Hair follicle dermal papilla cell (primary cell): ENCODE results near the gene JOSD2. TPM values are rescaled to one million over a fixed set of nuclear protein-coding genes. Genes with fewer than 3 reads are reported as not detected.

Source experiments
- total RNA-seq: library from RNA; depleted of rRNA; stranded (reverse); fragments of >200 nt; gene quantifications from 2 replicates; pipeline ENCODE4 v1.2.3, GENCODE V29; 2012

The JOSD2 gene, protein sequence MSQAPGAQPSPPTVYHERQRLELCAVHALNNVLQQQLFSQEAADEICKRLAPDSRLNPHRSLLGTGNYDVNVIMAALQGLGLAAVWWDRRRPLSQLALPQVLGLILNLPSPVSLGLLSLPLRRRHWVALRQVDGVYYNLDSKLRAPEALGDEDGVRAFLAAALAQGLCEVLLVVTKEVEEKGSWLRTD
- 27.3 and 27.6 TPM in 2 replicates for total RNA-seq

DNA sequence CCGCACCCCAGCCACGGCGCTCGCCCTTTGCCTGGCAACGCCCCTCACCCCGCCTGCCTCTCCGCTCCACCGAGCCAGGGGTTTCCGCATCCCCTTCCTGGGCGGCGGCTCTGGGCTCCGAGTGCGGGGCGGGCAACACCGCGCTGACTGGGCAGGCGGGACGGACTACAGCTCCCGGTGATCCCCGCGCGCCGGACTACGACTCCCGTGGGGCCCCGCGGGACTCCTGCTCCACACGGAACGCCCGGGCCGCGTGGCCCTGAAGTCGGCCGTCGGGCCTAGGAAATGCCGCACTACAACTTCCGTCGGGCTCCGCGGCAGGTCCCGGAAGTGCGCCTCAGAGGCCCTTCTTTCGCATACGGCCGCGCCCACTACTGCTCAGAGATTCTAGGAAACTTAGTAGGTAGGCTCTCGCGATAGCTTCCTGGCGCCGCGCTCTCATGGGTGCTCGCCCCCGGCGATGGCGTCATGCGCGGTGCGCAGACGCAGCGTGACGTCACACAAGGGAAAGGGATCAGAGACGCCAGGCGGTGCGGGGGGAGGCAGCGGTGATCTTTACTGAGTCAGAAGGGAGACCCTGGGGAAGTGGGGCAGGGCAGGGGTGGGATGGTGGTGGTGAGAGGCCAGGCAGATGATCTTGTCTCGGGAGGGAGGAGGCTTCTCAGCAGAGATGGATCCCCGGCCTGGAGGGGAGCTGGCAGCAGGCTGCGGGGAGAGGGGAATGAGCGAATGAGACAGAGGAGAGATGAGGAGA, at the start of gene JOSD2:
Gene JOSD2, minus strand, starts transcription at position 123 of the 754 bp plus-strand sequence. CDS start 760 bp downstream, outside the sequence.

DNA sequence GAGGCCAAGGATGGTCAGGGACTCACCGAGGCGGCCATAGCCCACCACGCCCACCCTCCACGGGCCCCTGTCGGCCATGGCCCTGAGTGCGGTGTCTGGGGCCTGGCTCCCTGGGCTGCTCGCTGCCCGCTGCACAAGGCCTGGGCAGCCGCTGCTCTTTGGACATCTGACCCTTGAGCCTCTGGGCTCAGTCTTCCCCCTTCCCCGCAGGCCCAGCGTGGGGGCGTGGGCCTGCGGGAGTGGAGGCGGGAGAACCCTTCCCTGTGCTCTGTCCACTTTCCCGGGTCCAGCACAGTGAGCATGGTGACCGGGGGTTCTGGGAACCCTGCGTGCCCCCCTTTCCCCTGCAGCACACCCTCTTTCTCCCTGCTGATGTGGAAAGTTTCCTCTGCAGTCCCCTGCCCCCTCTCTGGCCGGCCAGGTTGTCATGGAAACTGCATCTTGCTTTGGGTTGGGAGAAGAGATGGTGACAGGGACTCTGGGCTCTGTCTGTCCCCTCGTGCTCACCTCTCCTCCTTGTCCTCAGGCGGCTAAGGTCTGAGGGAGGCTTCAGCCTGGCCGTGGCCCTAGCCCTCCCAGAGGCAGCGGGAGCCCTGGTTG, 2.9 kb upstream of the JOSD2 start, which contains the start of gene ASPDH:
Gene ASPDH, minus strand, starts transcription at position 168 of the 600 bp plus-strand sequence. Its CDS starts 90 bp downstream, at position 78.

DNA sequence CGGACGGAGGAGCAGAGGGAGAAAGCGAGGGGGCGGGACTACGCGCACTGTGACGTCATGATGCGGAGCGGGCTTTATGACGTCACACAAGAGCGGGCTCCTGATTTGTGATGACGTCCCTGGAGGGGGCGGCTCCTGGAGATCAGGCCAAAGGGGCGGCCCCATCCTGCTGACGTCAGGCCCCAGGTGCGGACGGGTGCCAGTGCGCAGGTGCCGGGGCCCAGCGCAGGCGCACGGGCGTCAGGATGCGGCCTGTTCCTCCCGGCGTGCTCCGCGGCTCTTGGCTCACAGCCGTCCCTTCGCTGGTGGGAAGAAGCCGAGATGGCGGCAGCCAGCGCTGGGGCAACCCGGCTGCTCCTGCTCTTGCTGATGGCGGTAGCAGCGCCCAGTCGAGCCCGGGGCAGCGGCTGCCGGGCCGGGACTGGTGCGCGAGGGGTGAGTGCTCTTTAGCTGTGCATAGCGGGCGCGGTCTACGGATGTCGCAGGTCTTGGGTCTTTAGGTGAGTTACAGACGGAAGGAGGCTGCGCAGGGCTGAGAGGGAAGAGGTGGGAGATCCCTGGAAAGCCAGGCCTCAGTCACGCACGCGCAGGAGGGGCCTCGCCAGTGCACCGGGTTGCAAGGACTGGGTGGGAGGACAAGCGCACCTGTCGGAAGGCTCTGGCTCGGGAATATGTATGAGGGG, 34.6 kb downstream of the JOSD2 start, which contains the start of the genes EMC10 and GARIN5A:
Gene EMC10, plus strand, starts transcription at position 284 of the 683 bp plus-strand sequence. Its CDS starts 38 bp downstream, at position 322.
Gene GARIN5A, minus strand, starts transcription at position 625 of the 683 bp plus-strand sequence. Its CDS starts 460 bp downstream, at position 165.

Other genes starting within 250 kb of the JOSD2 start
- gene KCNC3, start 181.8 kb downstream of the JOSD2 start, total RNA-seq: under 0.01 TPM in 1 of 2 replicates, not detected in the other
- gene NAPSA, start 145.6 kb downstream of the JOSD2 start, total RNA-seq: not detected in 2 replicates
- gene NR1H2, start 134.7 kb downstream of the JOSD2 start, total RNA-seq: 69.3 and 72.4 TPM in 2 replicates
- 12.3 and 16.9 TPM in 2 replicates for gene POLD1, start 126.8 kb downstream of the JOSD2 start, total RNA-seq
- gene SPIB, start 92.3 kb downstream of the JOSD2 start, total RNA-seq: not detected in 2 replicates
- not detected in 2 replicates for gene MYBPC2, start 78.3 kb downstream of the JOSD2 start, total RNA-seq
- 52.0 and 57.8 TPM in 2 replicates for gene EMC10, start 34.7 kb downstream of the JOSD2 start, total RNA-seq
- gene GARIN5A, start 34.3 kb downstream of the JOSD2 start, total RNA-seq: 0.32 TPM in 1 of 2 replicates, not detected in the other
- not detected in 2 replicates for gene ASPDH, start 2.7 kb upstream of the JOSD2 start, total RNA-seq
- under 0.01 and 0.16 TPM in 2 replicates for gene LRRC4B, start 57.2 kb upstream of the JOSD2 start, total RNA-seq
- 0.16 TPM in 1 of 2 replicates, not detected in the other for gene SYT3, start 128.7 kb upstream of the JOSD2 start, total RNA-seq
- gene C19orf81, start 138.3 kb upstream of the JOSD2 start, total RNA-seq: 0.49 TPM in 1 of 2 replicates, not detected in the other
- gene SHANK1, start 208.6 kb upstream of the JOSD2 start, total RNA-seq: 10.4 and 14.0 TPM in 2 replicates
- gene CLEC11A, start 212.2 kb upstream of the JOSD2 start, total RNA-seq: 56.5 and 68.2 TPM in 2 replicates